OCI-LY1 (cell line): ENCODE measurements around the gene CASD1.

ENCODE experiments used
- H2AFZ ChIP-seq: fragments of 200-600 bp; sonication (generic), shearing (Covaris generic); 2 replicates; pipeline ENCODE4 v1.6.0; 2014; ENCODE audit warnings: antibody characterized with exemption, mild to moderate bottlenecking, low read length
- H3F3A ChIP-seq: fragments of 200-600 bp; sonication (generic), shearing (Covaris generic); 2 replicates; pipeline ENCODE4 v1.6.0; 2014; ENCODE audit warnings: mild to moderate bottlenecking, antibody characterized with exemption, low read length, moderate library complexity; ENCODE audit not compliant: insufficient read depth
- H3K27ac ChIP-seq: fragments of 200-600 bp; sonication (generic); 2 replicates; pipeline ENCODE4 v1.5.1; 2014; ENCODE audit warnings: low read length, mixed run types, mild to moderate bottlenecking, low read depth; ENCODE audit not compliant: poor library complexity, severe bottlenecking
- H3K27me3 ChIP-seq: fragments of 200-600 bp; sonication (generic); 2 replicates; pipeline ENCODE4 v1.6.0; 2014; ENCODE audit warnings: antibody characterized with exemption, mild to moderate bottlenecking, low read length, moderate library complexity; ENCODE audit not compliant: insufficient read depth
- H3K36me3 ChIP-seq: fragments of 200-600 bp; sonication (generic); 2 replicates; pipeline ENCODE4 v1.6.1; 2014; ENCODE audit warnings: mild to moderate bottlenecking, antibody characterized with exemption, low read length, moderate library complexity, mixed read lengths; ENCODE audit not compliant: insufficient read depth
- H3K4me1 ChIP-seq: fragments of 200-600 bp; sonication (generic); 2 replicates; pipeline ENCODE4 v1.5.1; 2014; ENCODE audit warnings: mild to moderate bottlenecking, low read length, moderate library complexity; ENCODE audit not compliant: insufficient read depth, severe bottlenecking
- H3K4me2 ChIP-seq: fragments of 200-600 bp; sonication (generic), shearing (Covaris generic); 2 replicates; pipeline ENCODE4 v1.6.1; 2014; ENCODE audit warnings: low read length
- H3K4me3 ChIP-seq: fragments of 200-600 bp; sonication (generic); 2 replicates; pipeline ENCODE4 v1.5.1; 2014; ENCODE audit warnings: low read length, low read depth, mild to moderate bottlenecking, mixed read lengths; ENCODE audit not compliant: poor library complexity, severe bottlenecking
- H3K79me2 ChIP-seq: fragments of 200-600 bp; shearing (Covaris generic); 2 replicates; pipeline ENCODE4 v1.6.1; 2016; ENCODE audit warnings: mixed run types, low read length, mixed read lengths; ENCODE audit not compliant: insufficient read depth
- H3K9ac ChIP-seq: fragments of 200-600 bp; sonication (generic), shearing (Covaris generic); 2 replicates; pipeline ENCODE4 v1.6.1; 2014; ENCODE audit warnings: mild to moderate bottlenecking, low read length, mixed read lengths
- H3K9me2 ChIP-seq: fragments of 200-600 bp; sonication (generic), shearing (Covaris generic); 2 replicates; pipeline ENCODE4 v1.6.1; 2014; ENCODE audit warnings: low read depth, mild to moderate bottlenecking, low read length, mixed read lengths
- H3K9me3 ChIP-seq: fragments of 200-600 bp; shearing (Covaris generic); 2 replicates; pipeline ENCODE4 v1.6.1; 2014; ENCODE audit warnings: low read length, mixed read lengths
- H4K20me1 ChIP-seq: fragments of 200-600 bp; sonication (generic), shearing (Covaris generic); 2 replicates; pipeline ENCODE4 v1.6.0; 2016; ENCODE audit warnings: mild to moderate bottlenecking, low read length; ENCODE audit not compliant: insufficient read depth
- EZH2 ChIP-seq: fragments of 200-600 bp; sonication (generic), shearing (Covaris generic); IDR thresholded peaks from 2 replicates; pipeline ENCODE4 v1.8.0; 2017; ENCODE audit warnings: borderline replicate concordance, mixed run types, mild to moderate bottlenecking, antibody characterized with exemption, low read length, moderate library complexity, mixed read lengths
- TF ChIP-seq, protein P1 (sequence below): fragments of 200-600 bp; sonication (generic), shearing (Covaris generic); IDR thresholded peaks from 2 replicates; pipeline ENCODE4 v1.5.1; 2017; ENCODE audit warnings: mild to moderate bottlenecking, antibody characterized with exemption, low read length, moderate library complexity, mixed read lengths

The CASD1 gene

GRCh38 chr7:94472608-94473007, 37.0 kb upstream of the CASD1 start:
- Histone ChIP-seq H3K4me1 (no peaks in the 10 kb centered on the region), H3K27ac (no peak overlapping the region), H2AFZ (no peak overlapping the region), H3K4me3 (no peak overlapping the region), H3K9me3 (no peaks in the 10 kb centered on the region), H3K9me2 (no peaks in the 10 kb centered on the region), H3K79me2 (no peaks in the 10 kb centered on the region), H3K27me3 (no peaks in the 10 kb centered on the region), H3K36me3 (no peaks in the 10 kb centered on the region), H3K4me2 (no peak overlapping the region), H3K9ac (no peak overlapping the region), H4K20me1 (no peaks in the 10 kb centered on the region), H3F3A (no peaks in the 10 kb centered on the region)
- TF ChIP-seq, protein P1, sequence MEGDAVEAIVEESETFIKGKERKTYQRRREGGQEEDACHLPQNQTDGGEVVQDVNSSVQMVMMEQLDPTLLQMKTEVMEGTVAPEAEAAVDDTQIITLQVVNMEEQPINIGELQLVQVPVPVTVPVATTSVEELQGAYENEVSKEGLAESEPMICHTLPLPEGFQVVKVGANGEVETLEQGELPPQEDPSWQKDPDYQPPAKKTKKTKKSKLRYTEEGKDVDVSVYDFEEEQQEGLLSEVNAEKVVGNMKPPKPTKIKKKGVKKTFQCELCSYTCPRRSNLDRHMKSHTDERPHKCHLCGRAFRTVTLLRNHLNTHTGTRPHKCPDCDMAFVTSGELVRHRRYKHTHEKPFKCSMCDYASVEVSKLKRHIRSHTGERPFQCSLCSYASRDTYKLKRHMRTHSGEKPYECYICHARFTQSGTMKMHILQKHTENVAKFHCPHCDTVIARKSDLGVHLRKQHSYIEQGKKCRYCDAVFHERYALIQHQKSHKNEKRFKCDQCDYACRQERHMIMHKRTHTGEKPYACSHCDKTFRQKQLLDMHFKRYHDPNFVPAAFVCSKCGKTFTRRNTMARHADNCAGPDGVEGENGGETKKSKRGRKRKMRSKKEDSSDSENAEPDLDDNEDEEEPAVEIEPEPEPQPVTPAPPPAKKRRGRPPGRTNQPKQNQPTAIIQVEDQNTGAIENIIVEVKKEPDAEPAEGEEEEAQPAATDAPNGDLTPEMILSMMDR = no peak
- TF ChIP-seq EZH2 = no peak

DNA sequence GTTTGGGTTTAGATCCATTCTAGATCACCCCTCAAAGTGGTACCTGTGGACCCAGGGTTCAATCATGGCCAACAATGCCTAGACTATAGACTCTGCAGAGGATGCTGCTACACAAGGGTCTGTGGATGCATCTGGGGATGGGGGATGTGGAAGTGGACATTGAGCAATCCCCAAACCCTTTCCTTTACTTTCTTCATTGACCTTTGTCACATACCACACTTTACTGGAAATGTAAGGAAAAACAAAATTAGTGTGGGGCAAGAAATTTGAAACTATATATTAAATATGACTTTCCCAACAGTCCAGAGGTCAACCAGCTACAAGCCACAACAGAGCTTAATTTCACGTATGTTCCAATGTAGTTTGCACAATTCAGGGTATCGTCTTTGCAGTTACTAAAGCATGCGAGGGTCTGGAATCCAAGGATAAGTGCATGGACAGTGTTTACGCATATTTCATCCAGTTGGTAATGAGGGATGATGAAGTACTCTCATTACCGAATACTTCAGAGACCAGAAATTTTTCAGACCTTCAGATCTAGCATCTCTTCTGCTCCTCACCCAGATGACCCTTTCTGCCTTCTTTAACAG, 33.3 kb upstream of the CASD1 start:
- TF ChIP-seq, protein P1 = no peak
- TF ChIP-seq EZH2 = no peak

DNA sequence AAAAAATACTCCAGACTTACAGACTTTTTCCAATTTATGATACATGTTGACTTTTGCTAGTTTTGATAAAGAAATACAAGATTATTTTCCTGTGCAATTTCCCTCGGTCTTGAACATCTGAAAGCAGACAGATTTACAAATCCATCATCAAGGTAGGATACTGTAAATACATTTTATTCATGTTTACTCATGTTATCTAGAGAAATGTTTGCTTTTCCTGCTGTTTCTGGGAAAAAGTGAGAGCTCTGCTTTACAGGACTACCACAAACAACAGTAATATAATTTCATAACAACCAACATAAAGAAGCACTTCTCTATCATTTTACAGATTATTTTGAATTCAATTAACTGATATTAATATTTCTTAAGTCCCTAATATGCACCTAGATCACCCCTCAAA, 31.7 kb upstream of the CASD1 start:
- Histone ChIP-seq H3K4me2 (no peak overlapping the region), H3K9ac (no peak overlapping the region), H4K20me1 (no peaks in the 10 kb centered on the region), H3K4me1 (no peaks in the 10 kb centered on the region), H3F3A (no peaks in the 10 kb centered on the region), H3K79me2 (no peaks in the 10 kb centered on the region), H3K27ac (no peak overlapping the region), H3K27me3 (no peaks in the 10 kb centered on the region), H3K4me3 (no peak overlapping the region), H3K9me2 (no peaks in the 10 kb centered on the region), H3K9me3 (no peaks in the 10 kb centered on the region), H3K36me3 (no peaks in the 10 kb centered on the region), H2AFZ (no peak overlapping the region)
- TF ChIP-seq, protein P1 = no peak
- TF ChIP-seq EZH2 = no peak

More for the DNA sequence above, 33.3 kb upstream of the CASD1 start:
- Histone ChIP-seq H2AFZ (no peak overlapping the region), H4K20me1 (no peaks in the 10 kb centered on the region), H3K9ac (no peak overlapping the region), H3K4me1 (no peaks in the 10 kb centered on the region), H3K79me2 (no peaks in the 10 kb centered on the region), H3K9me3 (no peaks in the 10 kb centered on the region), H3K36me3 (no peaks in the 10 kb centered on the region), H3K4me2 (no peak overlapping the region), H3K27me3 (no peaks in the 10 kb centered on the region), H3K4me3 (no peak overlapping the region), H3F3A (no peaks in the 10 kb centered on the region), H3K27ac (no peak overlapping the region), H3K9me2 (no peaks in the 10 kb centered on the region)
